Transverse colon (tissue), 4 donors: Measurements from ENCODE around the gene ATG9B.

Experiments
- POLR2A ChIP-seq: fragments of 450-650 bp; IDR thresholded peaks from one replicate; pipeline ENCODE4 v1.6.1; 2016; ENCODE audit warnings: antibody characterized with exemption, mild to moderate bottlenecking, moderate library complexity
- POLR2AphosphoS5 ChIP-seq, 3 donors: sonication (generic); formaldehyde crosslinking; IDR thresholded peaks; one replicate each; pipeline ENCODE4 v1.6.1; 2016; ENCODE audit warnings: antibody characterized with exemption in 3 of 3
- TF ChIP-seq, protein P1 (sequence below), 5 experiments: fragments of 200-600 bp in 3 of 5; fragments of 450-650 bp in 2 of 5; sonication (generic) in 3 of 5; IDR thresholded peaks; 1 replicate in 2 of 5; 2 replicates in 3 of 5; pipeline ENCODE4 v1.5.1; 2016 to 2017; ENCODE audit warnings: antibody characterized with exemption in 5 of 5, inconsistent platforms in 3 of 5, mild to moderate bottlenecking in 2 of 5, moderate library complexity in 1 of 5

DNA sequence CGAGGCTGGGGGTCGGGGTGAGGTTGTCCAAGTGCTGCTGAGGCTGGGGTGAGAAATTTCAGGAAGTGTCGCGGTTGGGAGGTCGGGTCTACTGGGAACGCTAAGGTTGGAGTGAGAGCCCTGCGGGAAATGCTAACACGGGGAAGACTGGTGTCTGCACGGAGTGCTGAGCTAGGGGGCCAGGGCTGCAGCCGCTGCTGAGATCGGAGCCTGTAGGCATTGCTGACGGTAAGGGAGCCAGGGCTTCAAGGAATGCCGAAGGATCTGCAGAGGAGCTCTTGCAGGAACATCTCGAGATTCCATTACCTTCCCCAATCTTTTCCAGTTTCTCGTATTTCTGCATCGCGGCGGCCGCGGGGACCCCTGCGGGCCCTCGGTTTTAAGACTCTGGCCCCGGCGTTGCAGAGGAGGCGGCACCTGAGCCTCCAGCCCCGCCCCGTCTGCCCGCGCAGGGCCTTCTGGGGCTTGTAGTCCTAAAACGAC, 33.3 kb upstream of the ATG9B start, which contains the start of gene CDK5:
- TF ChIP-seq POLR2AphosphoS5 (IDR thresholded peaks at IDR 0.05) = no peak
- TF ChIP-seq, protein P1, sequence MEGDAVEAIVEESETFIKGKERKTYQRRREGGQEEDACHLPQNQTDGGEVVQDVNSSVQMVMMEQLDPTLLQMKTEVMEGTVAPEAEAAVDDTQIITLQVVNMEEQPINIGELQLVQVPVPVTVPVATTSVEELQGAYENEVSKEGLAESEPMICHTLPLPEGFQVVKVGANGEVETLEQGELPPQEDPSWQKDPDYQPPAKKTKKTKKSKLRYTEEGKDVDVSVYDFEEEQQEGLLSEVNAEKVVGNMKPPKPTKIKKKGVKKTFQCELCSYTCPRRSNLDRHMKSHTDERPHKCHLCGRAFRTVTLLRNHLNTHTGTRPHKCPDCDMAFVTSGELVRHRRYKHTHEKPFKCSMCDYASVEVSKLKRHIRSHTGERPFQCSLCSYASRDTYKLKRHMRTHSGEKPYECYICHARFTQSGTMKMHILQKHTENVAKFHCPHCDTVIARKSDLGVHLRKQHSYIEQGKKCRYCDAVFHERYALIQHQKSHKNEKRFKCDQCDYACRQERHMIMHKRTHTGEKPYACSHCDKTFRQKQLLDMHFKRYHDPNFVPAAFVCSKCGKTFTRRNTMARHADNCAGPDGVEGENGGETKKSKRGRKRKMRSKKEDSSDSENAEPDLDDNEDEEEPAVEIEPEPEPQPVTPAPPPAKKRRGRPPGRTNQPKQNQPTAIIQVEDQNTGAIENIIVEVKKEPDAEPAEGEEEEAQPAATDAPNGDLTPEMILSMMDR (IDR thresholded peaks at IDR 0.05) = no peak
- no peak for TF ChIP-seq POLR2A
